Measurements from ENCODE around the gene ECI1.

Gene ECI1

GRCh38 chr16:2194166-2194834 is 57.1 kb downstream of the ECI1 start:
- DNase-seq = no peak

- DNase-seq = no peak
Observed at GRCh38 chr16:2191446-2191706, 60.0 kb downstream of the ECI1 start.

GRCh38 chr16:2190659-2191445 is 60.5 kb downstream of the ECI1 start:
- DNase-seq = no peak

GRCh38 chr16:2190002-2190658 is 61.3 kb downstream of the ECI1 start:
- no peak for DNase-seq
